ENCODE results near the gene KIFC3. TPM values are rescaled to one million over a fixed set of nuclear protein-coding genes. Genes with fewer than 3 reads are reported as not detected.

The KIFC3 gene
- total and polyA plus RNA-seq, 2 of the 8 experiments (the other 6 are each of a cell fraction or from before 2014, with no cell fraction given): 2.1 to 7.1 TPM

- Histone ChIP-seq H3K56ac (replicated peaks; ENCODE audit: insufficient read length, low read depth, low read length) (no peak overlapping the region), H2BK12ac (ENCODE audit: low read depth, low read length) (no peak overlapping the region), H3K27ac (ENCODE audit: low read depth, low read length) (no peak overlapping the region), H2AFZ (ENCODE audit: low read length) (no peak overlapping the region), H2BK5ac (ENCODE audit: low read depth, low read length) (no peak overlapping the region), H3K14ac (ENCODE audit: insufficient read length) (no peak overlapping the region), H2BK20ac (ENCODE audit: low read length) (no peak overlapping the region), H3K79me1 (ENCODE audit: low read depth, low read length) (no peaks in the 10 kb centered on the region), H3K9ac (replicated peaks in 1 of 4; ENCODE audit: extremely low read depth in 1 of 4, low read depth in 3 of 4, low read length in 3 of 4) (no peak overlapping the region), H3K4me1 (replicated peaks in 1 of 4; ENCODE audit: control insufficient read depth in 3 of 4, insufficient read depth in 4 of 4, low read length in 3 of 4) (no peaks in the 10 kb centered on the region), H3K23me2 (ENCODE audit: low read depth, low read length) (no peaks in the 10 kb centered on the region), H4K8ac (ENCODE audit: extremely low read depth, insufficient read depth, low read length) (no peak overlapping the region), H2BK15ac (ENCODE audit: low read length) (no peak overlapping the region), H3K79me2 (ENCODE audit: control insufficient read depth in 1 of 2, insufficient read depth in 2 of 2, low read length in 2 of 2) (no peaks in the 10 kb centered on the region), H2BK120ac (replicated peaks; ENCODE audit: low read depth, low read length) (no peak overlapping the region), H4K20me1 (replicated peaks in 1 of 2; ENCODE audit: control insufficient read depth in 1 of 2, insufficient read depth in 2 of 2, low read length in 2 of 2) (peaks cover 0 to 1% of the 10 kb centered on the region in 2 experiments), H3K4ac (replicated peaks; ENCODE audit: insufficient read length, low read depth, low read length) (no peak overlapping the region), H3K4me2 (ENCODE audit: insufficient read depth in 1 of 2, low read depth in 2 of 2, low read length in 2 of 2) (no peak overlapping the region), H3K27me3 (replicated peaks in 1 of 4; ENCODE audit: control insufficient read depth in 3 of 4, extremely low read depth in 1 of 4, insufficient read depth in 3 of 4, low read length in 3 of 4) (no peaks in the 10 kb centered on the region), H3K23ac (ENCODE audit: insufficient read length) (no peak overlapping the region), H3K9me3 (ENCODE audit: insufficient read depth in 2 of 2, low read depth in 1 of 2, low read length in 1 of 2) (no peaks in the 10 kb centered on the region), H3K18ac (ENCODE audit: extremely low read depth, low read length) (no peak overlapping the region), H4K91ac (replicated peaks; ENCODE audit: insufficient read length, low read length) (no peak overlapping the region), H2AK5ac (ENCODE audit: low read depth, low read length) (no peak overlapping the region), H4K5ac (ENCODE audit: insufficient read length, low read depth, low read length) (no peak overlapping the region), H3K4me3 (ENCODE audit: extremely low read depth in 1 of 4, insufficient read depth in 2 of 4, low read depth in 3 of 4, low read length in 4 of 4) (no peak overlapping the region), H3K36me3 (ENCODE audit: control insufficient read depth in 2 of 4, insufficient read depth in 4 of 4, low read length in 3 of 4) (peaks cover 0 to 8% (median 3%) of the 10 kb centered on the region in 4 experiments; a peak in 5 of 8 replicates)
- no peak for FAIRE-seq
- no peak for TF ChIP-seq EP300 (IDR thresholded peaks at IDR 0.05; ENCODE audit: borderline replicate concordance in 1 of 2, low read depth in 2 of 2, low read length in 2 of 2)
- TF ChIP-seq CREB1 (IDR thresholded peaks at IDR 0.05): no peak
- no peak for TF ChIP-seq RAD21 (IDR thresholded peaks at IDR 0.05 in 1 of 2, conservative IDR thresholded peaks at IDR 0.05 in 1 of 2; ENCODE audit: low read depth in 2 of 2, low read length in 2 of 2)
- no peak for TF ChIP-seq NANOG (IDR thresholded peaks at IDR 0.05; ENCODE audit: insufficient read depth, low read depth, low read length, poor library complexity, severe bottlenecking)
- no peak for TF ChIP-seq BRCA1 (IDR thresholded peaks at IDR 0.05; ENCODE audit: low read depth, low read length)
- no peak for TF ChIP-seq NRF1 (IDR thresholded peaks at IDR 0.05; ENCODE audit: low read depth, low read length)
- no peak for TF ChIP-seq SIRT6 (IDR thresholded peaks at IDR 0.05; ENCODE audit: low read length)
- no peak for TF ChIP-seq TCF12 (IDR thresholded peaks at IDR 0.05; ENCODE audit: low read depth, low read length)
- no peak for TF ChIP-seq CHD2 (IDR thresholded peaks at IDR 0.05; ENCODE audit: low read length)
- CTCF ChIA-PET (ENCODE audit: partially characterized antibody): interaction anchor here (0.6 to 3.0 kb wide), 7 partner anchors 11 to 282 kb away, joined by 3 to 11 read pairs (median 4); no protein-coding TSS in a partner anchor
- POLR2A ChIA-PET (ENCODE audit: partially characterized antibody): interaction anchor here (1.6 kb wide), 1 partner anchor 15 kb away, joined by 7 read pairs; the partner anchor contains the start of gene KATNB1
- DNase-seq (ENCODE audit: low read depth in 1 of 2, low spot score in 2 of 2): no peak
- 88% methylated on average over 5 of the region's 5 CpGs; no CpG with 5 or more reads in 1 of the 2 experiments for WGBS, 2 experiments (ENCODE audit: extremely low coverage in 1 of 2, insufficient coverage in 1 of 2, insufficient read length in 1 of 2, insufficient replicate concordance in 2 of 2, low coverage in 1 of 2, low lambda C conversion rate in 2 of 2, missing lambda C conversion rate in 1 of 2)
Measured at GRCh38 chr16:57749856-57750452, 52.3 kb downstream of the KIFC3 start.
